NCI-H1105 (cell line): ENCODE data around the gene FAM124B.
"Not testable (repeated sequence)": the region's sequence is repeated elsewhere in the genome, so short reads cannot be mapped to it uniquely, and the experiment has no call there.

Experiments used
- DNase-seq: peaks from one replicate; lab custom pipeline; 2025; lab: John Stamatoyannopoulos, UW

FAM124B gene

GRCh38 chr2:224412141-224413015, 10.5 kb upstream of the FAM124B start:
- peak; percentile 67 for DNase-seq

GRCh38 chr2:224410946-224411561, 9.1 kb upstream of the FAM124B start:
- no peak for DNase-seq

- no peak for DNase-seq
Measured at GRCh38 chr2:224408676-224409075, 6.8 kb upstream of the FAM124B start.

- no peak for DNase-seq
Measured at GRCh38 chr2:224407241-224407701, 5.4 kb upstream of the FAM124B start.

GRCh38 chr2:224405841-224406370, 4.0 kb upstream of the FAM124B start:
- no peak for DNase-seq

- no peak for DNase-seq
Measured at GRCh38 chr2:224405412-224405811, 3.5 kb upstream of the FAM124B start.

- no peak for DNase-seq
Measured at GRCh38 chr2:224404796-224405195, 2.9 kb upstream of the FAM124B start.

GRCh38 chr2:224403657-224404056, 1.8 kb upstream of the FAM124B start:
- DNase-seq = no peak

GRCh38 chr2:224400886-224401632, 848 bp downstream of the FAM124B start:
- no peak for DNase-seq

GRCh38 chr2:224400174-224400810, 1.6 kb downstream of the FAM124B start:
- DNase-seq = no peak

- DNase-seq = no peak
Measured at GRCh38 chr2:224398289-224398688, 3.6 kb downstream of the FAM124B start.

- not testable (repeated sequence) for DNase-seq
Measured at GRCh38 chr2:224397100-224397499, 4.8 kb downstream of the FAM124B start.

GRCh38 chr2:224395620-224396390, 6.1 kb downstream of the FAM124B start:
- no peak for DNase-seq

GRCh38 chr2:224393157-224393872, 8.6 kb downstream of the FAM124B start:
- no peak for DNase-seq

GRCh38 chr2:224392545-224392944, 9.4 kb downstream of the FAM124B start:
- no peak for DNase-seq

GRCh38 chr2:224389317-224389716, 12.6 kb downstream of the FAM124B start:
- no peak for DNase-seq

GRCh38 chr2:224386876-224387275, 15.0 kb downstream of the FAM124B start:
- DNase-seq = no peak

- no peak for DNase-seq
Measured at GRCh38 chr2:224382973-224383555, 18.8 kb downstream of the FAM124B start.

GRCh38 chr2:224382280-224382647, 19.6 kb downstream of the FAM124B start:
- not testable (repeated sequence) for DNase-seq
